KOPT-K1 (cell line): ENCODE data around the gene BLM.

ENCODE experiments used
- H3K27ac ChIP-seq: fragments of 200-600 bp; sonication (generic); 2 replicates; pipeline ENCODE4 v1.5.1; 2016; ENCODE audit warnings: antibody characterized with exemption, mild to moderate bottlenecking, low read depth, low read length; ENCODE audit not compliant: poor library complexity, severe bottlenecking
- H3K36me3 ChIP-seq: fragments of 200-600 bp; sonication (generic); 2 replicates; pipeline ENCODE4 v1.5.1; 2017; ENCODE audit warnings: antibody characterized with exemption, mild to moderate bottlenecking, low read length, moderate library complexity; ENCODE audit not compliant: insufficient read depth
- H3K9me3 ChIP-seq: fragments of 200-600 bp; sonication (generic); 2 replicates; pipeline ENCODE4 v1.5.1; 2017; ENCODE audit warnings: antibody characterized with exemption, low read length, mild to moderate bottlenecking; ENCODE audit not compliant: insufficient read depth, poor library complexity, severe bottlenecking

The BLM gene

DNA sequence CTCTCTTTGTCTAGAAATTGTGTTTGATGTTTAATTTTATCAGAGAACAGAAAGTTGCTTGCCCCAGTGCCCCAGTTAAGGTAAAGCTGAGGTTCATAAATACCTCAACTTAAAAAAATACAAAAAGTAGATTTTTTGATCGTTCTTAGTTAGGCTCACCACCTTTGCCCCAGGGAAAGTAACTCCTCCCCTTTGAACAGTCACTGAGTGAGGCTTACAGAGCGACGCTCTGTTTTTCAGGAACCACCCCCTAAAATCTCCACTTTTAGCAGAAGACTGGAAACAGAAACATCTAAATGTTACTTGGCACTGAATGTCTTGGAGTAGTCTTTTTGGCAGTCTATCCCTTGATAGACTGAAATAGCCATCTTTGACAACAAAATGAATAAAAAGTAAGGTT lies 24.9 kb downstream of the BLM start:
- Histone ChIP-seq H3K9me3 (peaks cover 9% of the 10 kb centered on the region), H3K36me3 (peaks cover 46% of the 10 kb centered on the region), H3K27ac (no peak overlapping the region)

DNA sequence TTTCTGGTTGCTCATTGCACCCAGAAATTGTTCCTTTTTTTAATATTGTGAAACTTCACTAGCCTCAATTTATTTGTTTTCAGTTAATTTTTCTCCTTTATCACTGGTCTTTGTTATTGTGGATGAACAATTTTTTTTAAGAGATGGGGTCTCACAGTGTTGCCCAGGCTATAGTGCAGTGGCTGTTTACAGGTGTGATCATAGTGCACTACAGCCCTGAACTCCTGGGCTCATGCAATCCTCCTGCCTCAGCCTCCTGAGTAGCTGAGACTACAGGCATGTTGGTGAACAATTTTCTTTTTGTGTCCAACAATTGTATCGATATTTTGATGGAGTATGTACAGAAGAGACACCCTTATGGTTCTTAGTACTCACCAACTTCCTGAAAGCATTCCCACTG lies 26.3 kb downstream of the BLM start:
- Histone ChIP-seq H3K27ac (no peak overlapping the region), H3K9me3 (peaks cover 9% of the 10 kb centered on the region), H3K36me3 (peaks cover 43% of the 10 kb centered on the region)

DNA sequence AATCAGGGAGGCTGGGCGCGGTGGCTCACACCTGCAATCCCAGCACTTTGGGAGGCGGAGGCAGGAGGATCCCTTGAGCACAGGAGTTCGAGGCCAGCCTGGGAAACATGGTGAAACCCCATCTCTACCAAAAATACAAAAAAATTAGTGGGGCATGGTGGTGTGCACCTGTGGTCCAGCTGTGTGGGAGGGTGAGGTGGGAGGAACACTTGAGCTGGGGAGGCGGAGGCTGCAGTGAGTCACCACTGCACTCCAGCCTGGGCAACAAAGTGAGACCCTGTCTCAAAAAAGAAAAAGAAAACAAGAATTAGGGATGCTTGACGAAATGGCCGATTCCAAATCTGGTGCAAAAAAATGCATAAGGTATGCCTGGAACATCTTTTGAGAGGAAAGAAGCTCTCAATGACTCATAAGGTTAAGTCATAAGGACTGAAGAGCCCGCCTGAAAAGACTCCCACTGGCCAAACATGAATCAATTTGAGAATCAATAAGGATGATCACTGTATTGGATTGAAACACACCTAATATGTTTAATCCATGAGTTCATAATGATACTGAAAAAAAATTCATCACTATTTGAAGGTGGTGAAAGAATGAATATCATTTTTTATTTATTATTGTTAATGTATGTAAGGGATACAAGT lies 27.7 kb downstream of the BLM start:
- peaks cover 8% of the 10 kb centered on the region for H3K9me3 ChIP-seq
- no peak overlapping the region for H3K27ac ChIP-seq
- H3K36me3 ChIP-seq, result peaks cover 43% of the 10 kb centered on the region

DNA sequence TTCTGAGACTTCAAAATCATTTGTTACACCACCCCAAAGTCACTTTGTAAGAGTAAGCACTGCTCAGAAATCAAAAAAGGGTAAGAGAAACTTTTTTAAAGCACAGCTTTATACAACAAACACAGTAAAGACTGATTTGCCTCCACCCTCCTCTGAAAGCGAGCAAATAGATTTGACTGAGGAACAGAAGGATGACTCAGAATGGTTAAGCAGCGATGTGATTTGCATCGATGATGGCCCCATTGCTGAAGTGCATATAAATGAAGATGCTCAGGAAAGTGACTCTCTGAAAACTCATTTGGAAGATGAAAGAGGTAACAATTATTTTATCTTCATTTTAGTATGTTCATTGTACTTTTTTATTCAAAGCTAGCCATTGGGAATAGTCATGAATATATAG lies 32.6 kb downstream of the BLM start:
- Histone ChIP-seq H3K9me3 (no peaks in the 10 kb centered on the region), H3K36me3 (peaks cover 73% of the 10 kb centered on the region), H3K27ac (no peak overlapping the region)

DNA sequence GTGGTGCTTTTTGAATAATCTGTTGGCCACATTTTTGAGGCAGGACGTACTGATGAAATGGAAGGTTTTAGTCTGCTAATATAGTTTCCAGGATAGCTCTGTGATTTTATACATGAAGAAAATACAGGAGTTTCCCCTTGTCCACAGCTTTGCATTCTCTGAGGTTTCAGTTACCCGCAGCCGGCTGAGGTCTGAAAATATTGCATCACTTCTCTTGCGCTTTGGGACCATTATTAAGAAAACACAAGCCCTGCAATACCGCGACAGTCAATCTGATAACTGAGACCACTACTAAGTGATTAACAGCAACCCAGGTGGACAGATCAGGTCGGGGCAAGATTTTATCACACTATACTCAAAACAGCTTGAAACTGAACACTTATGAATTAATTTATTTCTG lies 33.0 kb downstream of the BLM start:
- H3K36me3 ChIP-seq, result peaks cover 76% of the 10 kb centered on the region
- no peaks in the 10 kb centered on the region for H3K9me3 ChIP-seq
- no peak overlapping the region for H3K27ac ChIP-seq

DNA sequence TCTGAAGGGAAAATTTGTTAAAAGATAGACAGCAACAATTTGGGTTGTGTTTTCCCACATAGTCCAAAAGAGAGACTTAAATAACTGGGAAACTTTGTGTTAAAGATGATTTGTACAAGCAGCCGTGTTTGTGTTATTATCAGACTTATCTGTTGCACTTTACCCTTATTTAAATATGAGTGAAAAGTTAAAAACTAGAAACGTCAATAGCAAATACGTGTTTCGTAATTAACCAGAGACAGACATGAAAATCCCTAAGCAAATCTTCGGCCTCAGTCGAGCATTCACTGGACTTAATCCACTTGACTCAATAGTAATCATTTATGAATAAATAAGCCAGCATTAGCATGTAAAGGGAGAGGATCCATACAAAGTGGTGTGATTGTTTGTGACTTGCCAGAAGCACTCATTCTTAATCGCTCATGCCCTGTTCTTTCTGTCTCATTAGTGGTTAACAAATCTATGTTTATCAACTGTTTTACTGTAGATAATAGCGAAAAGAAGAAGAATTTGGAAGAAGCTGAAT lies 34.2 kb downstream of the BLM start:
- Histone ChIP-seq H3K27ac (no peak overlapping the region), H3K36me3 (peaks cover 88% of the 10 kb centered on the region), H3K9me3 (no peaks in the 10 kb centered on the region)

DNA sequence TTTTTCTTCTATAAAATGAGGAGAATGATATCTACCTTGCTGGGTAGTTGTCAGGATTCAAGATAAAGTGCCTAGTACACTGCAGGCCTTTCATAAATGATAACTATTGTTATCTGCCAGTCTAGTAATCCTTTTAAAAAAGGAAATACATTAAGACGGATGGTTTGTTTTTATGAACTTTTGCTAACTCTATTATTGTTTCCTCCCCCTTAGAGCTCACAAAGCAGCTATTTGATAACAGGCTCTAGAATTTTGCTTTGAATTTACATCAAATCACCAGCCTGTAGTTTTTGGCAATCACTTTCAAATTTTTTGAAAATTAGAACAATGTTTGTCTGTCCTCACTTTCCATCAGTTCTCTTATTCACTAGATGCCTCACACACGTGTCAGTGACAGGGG lies 39.8 kb downstream of the BLM start:
- Histone ChIP-seq H3K9me3 (no peaks in the 10 kb centered on the region), H3K27ac (no peak overlapping the region), H3K36me3 (peaks cover 93% of the 10 kb centered on the region)

DNA sequence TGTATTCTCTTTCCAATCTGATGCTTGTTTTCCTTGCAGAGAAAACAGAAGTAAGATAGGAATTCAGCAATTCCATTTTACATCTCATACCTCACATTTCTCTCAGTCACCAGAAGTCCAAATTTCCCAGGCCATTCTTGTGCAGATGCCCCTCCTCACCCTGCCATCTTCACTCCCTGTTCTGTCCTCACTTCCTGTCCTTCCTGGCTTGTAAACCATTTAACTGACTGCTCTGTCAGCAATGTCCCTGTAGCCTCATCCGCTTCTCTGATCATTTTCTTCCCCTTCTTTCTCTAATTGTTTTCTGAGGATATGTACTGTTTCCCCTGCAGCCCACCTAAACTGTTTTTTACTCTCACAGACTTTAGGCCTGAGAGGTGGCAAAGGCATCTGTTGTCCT lies 40.3 kb downstream of the BLM start:
- H3K36me3 ChIP-seq, result peaks cover 93% of the 10 kb centered on the region
- no peak overlapping the region for H3K27ac ChIP-seq
- H3K9me3 ChIP-seq, result no peaks in the 10 kb centered on the region

DNA sequence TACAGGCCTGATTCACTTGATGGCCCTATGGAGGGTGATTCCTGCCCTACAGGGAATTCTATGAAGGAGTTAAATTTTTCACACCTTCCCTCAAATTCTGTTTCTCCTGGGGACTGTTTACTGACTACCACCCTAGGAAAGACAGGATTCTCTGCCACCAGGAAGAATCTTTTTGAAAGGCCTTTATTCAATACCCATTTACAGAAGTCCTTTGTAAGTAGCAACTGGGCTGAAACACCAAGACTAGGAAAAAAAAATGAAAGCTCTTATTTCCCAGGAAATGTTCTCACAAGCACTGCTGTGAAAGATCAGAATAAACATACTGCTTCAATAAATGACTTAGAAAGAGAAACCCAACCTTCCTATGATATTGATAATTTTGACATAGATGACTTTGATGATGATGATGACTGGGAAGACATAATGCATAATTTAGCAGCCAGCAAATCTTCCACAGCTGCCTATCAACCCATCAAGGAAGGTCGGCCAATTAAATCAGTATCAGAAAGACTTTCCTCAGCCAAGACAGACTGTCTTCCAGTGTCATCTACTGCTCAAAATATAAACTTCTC lies 43.6 kb downstream of the BLM start:
- Histone ChIP-seq H3K9me3 (no peaks in the 10 kb centered on the region), H3K27ac (no peak overlapping the region), H3K36me3 (peaks cover 90% of the 10 kb centered on the region)

DNA sequence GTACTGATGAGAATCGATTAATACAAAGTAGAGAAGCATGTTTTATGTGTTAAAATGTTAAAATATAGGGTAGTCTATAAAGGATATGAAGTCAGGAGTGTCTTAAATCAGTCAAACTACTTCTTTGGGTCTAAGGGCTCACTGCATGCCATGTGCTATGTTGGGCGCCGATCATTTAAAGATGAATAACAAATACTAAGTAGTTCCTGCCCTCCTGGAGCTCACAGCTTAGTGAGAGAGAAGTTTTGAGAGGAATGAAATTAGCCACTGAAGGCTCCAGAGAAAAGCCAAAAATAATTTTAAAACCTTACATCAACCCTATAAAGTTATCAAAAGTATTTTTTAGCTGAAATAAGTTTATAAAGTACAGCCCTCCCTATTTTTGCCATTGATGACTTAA lies 44.5 kb downstream of the BLM start:
- Histone ChIP-seq H3K27ac (no peak overlapping the region), H3K36me3 (peaks cover 90% of the 10 kb centered on the region), H3K9me3 (no peaks in the 10 kb centered on the region)

DNA sequence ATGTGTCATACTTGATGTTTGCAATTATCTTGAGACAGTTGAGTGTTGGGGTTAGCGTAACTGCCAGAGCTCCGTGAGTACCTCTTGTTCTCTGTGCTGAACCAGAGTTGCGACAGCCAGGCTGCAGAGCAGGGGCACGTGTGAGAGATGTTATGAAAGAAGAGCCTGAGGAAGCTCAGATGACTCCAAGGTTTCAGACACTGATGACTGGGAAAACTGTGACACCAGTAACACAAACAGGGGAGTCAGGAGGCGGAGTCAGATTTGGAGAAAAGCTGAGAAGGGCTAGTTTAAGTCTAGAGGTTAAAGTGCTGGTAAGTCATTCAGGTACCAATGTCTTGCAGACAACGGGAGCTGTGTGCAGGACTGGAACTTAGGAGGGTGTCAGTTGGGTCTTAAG lies 45.0 kb downstream of the BLM start:
- no peak overlapping the region for H3K27ac ChIP-seq
- H3K36me3 ChIP-seq, result peaks cover 90% of the 10 kb centered on the region
- no peaks in the 10 kb centered on the region for H3K9me3 ChIP-seq

DNA sequence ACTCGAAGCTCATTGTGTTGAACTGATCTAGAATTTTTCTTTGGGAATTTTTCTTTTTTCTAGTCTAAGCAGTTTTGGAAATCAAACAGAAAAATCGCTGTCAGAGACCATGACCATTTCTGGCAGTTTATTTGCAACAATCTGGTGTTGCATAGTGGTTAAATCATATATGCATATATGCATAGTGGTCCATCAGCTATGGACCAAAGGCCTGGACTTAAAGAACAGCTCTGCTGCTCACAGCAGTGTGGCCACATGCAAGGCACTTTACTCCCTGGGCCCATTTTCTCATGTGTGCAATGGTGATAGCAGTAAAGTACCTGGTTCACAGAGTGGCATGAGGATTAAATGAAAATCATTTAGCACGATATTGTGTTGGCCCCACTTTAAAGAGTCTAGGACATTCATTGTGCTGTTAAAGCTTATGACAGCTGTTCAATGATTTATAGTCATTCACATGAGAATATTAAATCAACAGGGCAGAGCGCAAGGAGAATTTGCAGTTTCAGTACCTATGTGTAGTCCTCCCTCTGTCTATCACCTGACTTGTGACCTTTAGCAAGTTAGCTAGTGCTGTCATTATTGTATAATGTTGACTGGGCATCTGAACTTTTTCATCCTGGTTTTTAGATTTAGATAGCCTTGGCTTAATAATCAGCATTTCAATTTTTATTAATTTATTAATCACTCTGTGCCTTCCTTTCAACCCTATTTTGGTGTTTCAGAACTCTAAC lies 46.4 kb downstream of the BLM start:
- H3K36me3 ChIP-seq, result peaks cover 90% of the 10 kb centered on the region

DNA sequence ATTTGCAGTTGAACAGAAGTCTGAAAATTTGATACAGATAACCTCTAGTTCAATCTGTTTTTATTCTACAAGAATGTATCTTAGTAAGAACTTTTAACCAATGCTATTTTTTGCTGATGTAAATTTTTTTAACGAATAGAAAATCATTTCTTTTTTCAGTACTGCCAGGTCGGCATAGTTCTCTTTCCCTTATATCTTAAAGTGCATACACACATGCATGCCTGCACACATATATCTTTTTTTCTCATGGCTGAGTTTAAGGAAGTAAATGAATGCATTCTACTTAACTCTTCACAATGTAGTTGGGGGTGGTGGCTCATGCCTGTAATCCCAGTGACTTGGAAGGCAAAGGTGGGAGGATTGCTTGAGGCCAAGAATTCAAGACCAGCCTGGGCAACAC lies 48.4 kb downstream of the BLM start:
- H3K27ac ChIP-seq, result no peak overlapping the region
- peaks cover 96% of the 10 kb centered on the region for H3K36me3 ChIP-seq

More for the DNA sequence above, 46.4 kb downstream of the BLM start:
- H3K27ac ChIP-seq, result no peak overlapping the region
- no peaks in the 10 kb centered on the region for H3K9me3 ChIP-seq

DNA sequence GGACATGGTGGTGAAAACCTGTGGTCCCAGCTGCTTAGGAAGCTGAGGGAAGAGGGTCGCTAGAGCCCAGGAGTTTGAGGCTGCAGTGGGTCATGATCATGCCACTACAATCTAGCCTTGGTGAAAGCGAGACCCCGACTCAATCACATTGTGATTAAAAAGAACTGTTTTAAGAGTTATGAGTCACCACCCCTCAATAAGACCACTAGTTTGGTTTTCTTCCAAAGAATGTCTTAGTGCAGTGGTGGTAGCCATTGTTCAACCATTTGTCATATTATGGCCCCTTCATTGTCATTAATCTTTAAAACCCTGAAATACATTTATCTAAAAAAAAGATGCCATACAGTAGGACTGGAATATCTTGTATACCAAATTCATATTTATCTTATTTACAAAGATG lies 48.8 kb downstream of the BLM start:
- Histone ChIP-seq H3K36me3 (peaks cover 96% of the 10 kb centered on the region), H3K9me3 (no peaks in the 10 kb centered on the region), H3K27ac (no peak overlapping the region)

More for the DNA sequence above, 48.4 kb downstream of the BLM start:
- H3K9me3 ChIP-seq, result no peaks in the 10 kb centered on the region

DNA sequence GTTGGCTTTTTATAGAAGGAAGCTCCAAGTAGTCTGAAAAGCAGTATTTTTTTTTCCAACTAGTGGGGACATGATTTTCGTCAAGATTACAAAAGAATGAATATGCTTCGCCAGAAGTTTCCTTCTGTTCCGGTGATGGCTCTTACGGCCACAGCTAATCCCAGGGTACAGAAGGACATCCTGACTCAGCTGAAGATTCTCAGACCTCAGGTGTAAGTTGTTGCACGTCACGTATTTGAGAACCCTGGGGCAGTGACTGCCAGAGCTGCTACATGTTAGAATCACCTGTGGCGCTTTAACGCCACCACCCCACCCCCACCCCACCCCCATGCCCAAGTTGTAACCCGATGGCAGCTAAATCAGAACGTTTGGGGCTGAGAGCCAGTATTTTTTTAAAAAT lies 52.2 kb downstream of the BLM start:
- H3K9me3 ChIP-seq, result no peaks in the 10 kb centered on the region
- peaks cover 97% of the 10 kb centered on the region for H3K36me3 ChIP-seq
- no peak overlapping the region for H3K27ac ChIP-seq
